Measurements from ENCODE around the gene RAB17.

DNA sequence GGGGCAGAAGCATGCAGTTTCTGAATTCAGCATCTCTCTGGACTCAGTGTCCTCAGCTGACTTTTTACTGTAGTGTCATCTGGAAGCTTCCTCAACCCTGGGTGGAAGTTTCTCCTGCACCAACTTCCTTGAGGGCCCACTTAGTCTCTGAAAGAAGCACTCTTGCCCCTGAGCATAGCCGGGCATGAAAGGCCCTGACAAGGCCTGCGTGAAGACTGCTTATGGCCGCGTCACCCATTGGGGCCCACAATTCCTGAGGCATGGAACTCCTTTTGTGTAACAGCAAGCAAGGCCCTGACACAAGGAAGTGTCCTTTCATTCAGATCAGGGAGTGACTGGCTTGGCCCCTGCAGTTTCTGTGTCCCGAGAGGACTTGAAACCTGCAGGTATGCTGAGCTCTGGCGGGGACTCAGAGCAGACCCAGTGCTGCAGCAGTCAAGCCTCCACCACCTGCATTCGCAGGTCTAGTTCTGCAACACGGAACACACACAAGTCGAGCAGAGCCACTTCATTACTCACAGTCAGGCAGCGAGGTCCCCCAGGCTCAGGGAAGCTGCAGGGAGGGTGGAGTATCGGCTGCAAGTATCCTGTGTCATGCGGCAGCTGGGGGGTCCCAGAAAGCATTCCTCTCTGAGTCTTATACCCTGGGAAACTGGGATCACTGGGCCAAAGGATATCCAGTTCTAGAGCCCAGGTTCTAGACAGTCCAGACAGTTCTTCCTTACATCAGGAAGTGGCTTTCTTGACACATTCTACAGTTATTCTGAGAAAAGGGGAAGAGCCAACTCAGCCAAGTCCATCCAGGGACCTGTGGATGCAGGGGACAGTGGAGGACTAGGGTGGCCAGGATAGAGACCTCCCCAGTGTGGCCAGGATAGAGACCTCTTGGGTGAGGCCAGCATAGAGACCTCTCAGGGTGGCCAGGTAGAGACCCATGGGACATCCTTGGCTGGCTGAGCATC, 59.8 kb downstream of the RAB17 start:
- TF ChIP-seq, protein P1, sequence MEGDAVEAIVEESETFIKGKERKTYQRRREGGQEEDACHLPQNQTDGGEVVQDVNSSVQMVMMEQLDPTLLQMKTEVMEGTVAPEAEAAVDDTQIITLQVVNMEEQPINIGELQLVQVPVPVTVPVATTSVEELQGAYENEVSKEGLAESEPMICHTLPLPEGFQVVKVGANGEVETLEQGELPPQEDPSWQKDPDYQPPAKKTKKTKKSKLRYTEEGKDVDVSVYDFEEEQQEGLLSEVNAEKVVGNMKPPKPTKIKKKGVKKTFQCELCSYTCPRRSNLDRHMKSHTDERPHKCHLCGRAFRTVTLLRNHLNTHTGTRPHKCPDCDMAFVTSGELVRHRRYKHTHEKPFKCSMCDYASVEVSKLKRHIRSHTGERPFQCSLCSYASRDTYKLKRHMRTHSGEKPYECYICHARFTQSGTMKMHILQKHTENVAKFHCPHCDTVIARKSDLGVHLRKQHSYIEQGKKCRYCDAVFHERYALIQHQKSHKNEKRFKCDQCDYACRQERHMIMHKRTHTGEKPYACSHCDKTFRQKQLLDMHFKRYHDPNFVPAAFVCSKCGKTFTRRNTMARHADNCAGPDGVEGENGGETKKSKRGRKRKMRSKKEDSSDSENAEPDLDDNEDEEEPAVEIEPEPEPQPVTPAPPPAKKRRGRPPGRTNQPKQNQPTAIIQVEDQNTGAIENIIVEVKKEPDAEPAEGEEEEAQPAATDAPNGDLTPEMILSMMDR (IDR thresholded peaks at IDR 0.05 in 8 of 11, conservative IDR thresholded peaks at IDR 0.05 in 3 of 11): no peak
- TF ChIP-seq POLR2A (IDR thresholded peaks at IDR 0.05) (no peak), POLR2AphosphoS5 (IDR thresholded peaks at IDR 0.05) (no peak)

All from spleen (tissue), 7 donors.